Karpas-422 (cell line): Measurements from ENCODE around the gene CACFD1. TPM values are rescaled to one million over a fixed set of nuclear protein-coding genes. Genes with fewer than 3 reads are reported as not detected.

Experiments
- DNase-seq: peaks from one replicate; pipeline ENCODE4 v3.0.0-alpha.2; 2015
- H2AFZ ChIP-seq: fragments of 200-600 bp; sonication (generic); 2 replicates; pipeline ENCODE4 v1.6.1; 2014; ENCODE audit warnings: antibody characterized with exemption, low read length, mixed read lengths
- H3K27ac ChIP-seq: fragments of 200-600 bp; sonication (generic); 2 replicates; pipeline ENCODE4 v1.5.1; 2014; ENCODE audit warnings: mild to moderate bottlenecking, low read length, moderate library complexity
- H3K27me3 ChIP-seq: fragments of 200-600 bp; sonication (generic); 2 replicates; pipeline ENCODE4 v1.6.1; 2014; ENCODE audit warnings: low read length, mixed read lengths
- H3K36me3 ChIP-seq: fragments of 200-600 bp; sonication (generic); 2 replicates; pipeline ENCODE4 v1.6.1; 2014; ENCODE audit warnings: low read length, mixed read lengths; ENCODE audit not compliant: insufficient read depth
- H3K4me1 ChIP-seq: fragments of 200-600 bp; sonication (generic); 2 replicates; pipeline ENCODE4 v1.6.1; 2014; ENCODE audit warnings: mild to moderate bottlenecking, low read length, mixed read lengths
- H3K4me2 ChIP-seq: fragments of 200-600 bp; sonication (generic); 2 replicates; pipeline ENCODE4 v1.6.1; 2014; ENCODE audit warnings: low read length, low read depth, mild to moderate bottlenecking; ENCODE audit not compliant: poor library complexity, severe bottlenecking
- H3K4me3 ChIP-seq: fragments of 200-600 bp; sonication (generic); 2 replicates; pipeline ENCODE4 v1.5.1; 2014; ENCODE audit warnings: mild to moderate bottlenecking, antibody characterized with exemption, low read length, mixed read lengths
- H3K79me2 ChIP-seq: fragments of 200-600 bp; sonication (generic); 2 replicates; pipeline ENCODE4 v1.6.1; 2014; ENCODE audit warnings: mild to moderate bottlenecking, low read length, mixed read lengths
- H3K9ac ChIP-seq: fragments of 200-600 bp; sonication (generic); 2 replicates; pipeline ENCODE4 v1.6.0; 2014; ENCODE audit warnings: low read length
- H3K9me2 ChIP-seq: fragments of 200-600 bp; sonication (generic), shearing (Covaris generic); replicated peaks from 2 replicates; pipeline ENCODE4 v1.6.0; 2014; ENCODE audit warnings: mild to moderate bottlenecking, low read length, moderate library complexity; ENCODE audit not compliant: insufficient read depth
- H3K9me3 ChIP-seq: fragments of 300-700, 200-600 bp; sonication (generic); 2 replicates; pipeline ENCODE4 v1.6.1; 2014; ENCODE audit warnings: low read length, mixed read lengths
- H4K20me1 ChIP-seq: fragments of 200-600 bp; sonication (generic); 2 replicates; pipeline ENCODE4 v1.6.1; 2014; ENCODE audit warnings: mild to moderate bottlenecking, antibody characterized with exemption, low read length, low read depth; ENCODE audit not compliant: insufficient read depth
- total RNA-seq: library from RNA; depleted of rRNA; stranded (reverse); fragments of >200 nt; shearing (Covaris generic); gene quantifications from 2 replicates; pipeline ENCODE4 v1.2.3, GENCODE V29; 2014; ENCODE audit warnings: low replicate concordance

The CACFD1 gene
- total RNA-seq, 1 experiment from 2014 or later = 4.5 TPM

DNA sequence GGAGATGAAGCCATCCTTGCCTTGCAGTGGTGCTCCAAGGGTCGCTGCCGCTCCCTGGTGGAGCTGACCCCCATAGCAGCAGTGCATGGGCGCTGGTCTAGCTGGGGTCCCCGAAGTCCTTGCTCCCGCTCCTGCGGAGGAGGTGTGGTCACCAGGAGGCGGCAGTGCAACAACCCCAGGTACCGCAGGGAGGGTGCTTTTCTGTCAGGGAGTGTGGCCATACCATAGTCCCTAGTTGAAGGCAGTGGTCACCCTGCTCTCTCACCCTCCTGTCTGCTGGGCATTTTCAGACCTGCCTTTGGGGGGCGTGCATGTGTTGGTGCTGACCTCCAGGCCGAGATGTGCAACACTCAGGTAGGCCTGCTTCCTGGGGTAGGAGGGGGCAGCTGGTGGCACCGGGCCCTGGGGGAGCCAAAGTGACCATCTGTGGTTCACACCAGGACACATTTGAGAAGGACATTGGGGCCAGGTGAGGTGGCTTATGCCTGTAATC, 26.4 kb upstream of the CACFD1 start:
- Histone ChIP-seq H3K36me3 (no peaks in the 10 kb centered on the region), H3K27ac (no peak overlapping the region), H3K4me1 (peaks cover 3% of the 10 kb centered on the region), H3K4me2 (no peak overlapping the region), H3K27me3 (no peaks in the 10 kb centered on the region), H3K9me3 (no peaks in the 10 kb centered on the region), H3K9me2 (no peaks in the 10 kb centered on the region), H3K9ac (no peak overlapping the region), H4K20me1 (no peaks in the 10 kb centered on the region), H2AFZ (no peak overlapping the region), H3K4me3 (no peak overlapping the region), H3K79me2 (no peaks in the 10 kb centered on the region)
- no peak for DNase-seq

DNA sequence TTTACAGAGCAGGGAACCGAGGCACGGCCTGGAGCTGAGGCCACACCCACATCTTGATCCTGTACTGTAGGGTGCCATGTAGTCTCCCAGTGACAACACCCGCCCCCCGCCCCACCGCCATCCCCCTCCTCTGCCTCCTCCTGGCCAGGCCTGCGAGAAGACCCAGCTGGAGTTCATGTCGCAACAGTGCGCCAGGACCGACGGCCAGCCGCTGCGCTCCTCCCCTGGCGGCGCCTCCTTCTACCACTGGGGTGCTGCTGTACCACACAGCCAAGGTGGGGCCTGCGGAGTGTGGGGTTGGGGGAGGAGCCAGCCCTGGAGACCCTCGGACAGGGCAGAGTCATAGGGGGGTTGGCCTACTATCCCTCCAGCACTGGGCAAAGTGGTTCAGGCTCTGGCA, 23.1 kb upstream of the CACFD1 start:
- peaks cover 15% of the 10 kb centered on the region for H3K4me1 ChIP-seq
- H3K27me3 ChIP-seq = no peaks in the 10 kb centered on the region
- no peak overlapping the region for H3K9ac ChIP-seq
- no peak overlapping the region for H2AFZ ChIP-seq
- H3K79me2 ChIP-seq = no peaks in the 10 kb centered on the region
- no peak overlapping the region for H3K4me2 ChIP-seq
- no peaks in the 10 kb centered on the region for H4K20me1 ChIP-seq
- H3K4me3 ChIP-seq = no peak overlapping the region
- H3K27ac ChIP-seq = no peak overlapping the region
- H3K36me3 ChIP-seq = no peaks in the 10 kb centered on the region
- no peak for DNase-seq
- H3K9me2 ChIP-seq = no peaks in the 10 kb centered on the region
- no peaks in the 10 kb centered on the region for H3K9me3 ChIP-seq

DNA sequence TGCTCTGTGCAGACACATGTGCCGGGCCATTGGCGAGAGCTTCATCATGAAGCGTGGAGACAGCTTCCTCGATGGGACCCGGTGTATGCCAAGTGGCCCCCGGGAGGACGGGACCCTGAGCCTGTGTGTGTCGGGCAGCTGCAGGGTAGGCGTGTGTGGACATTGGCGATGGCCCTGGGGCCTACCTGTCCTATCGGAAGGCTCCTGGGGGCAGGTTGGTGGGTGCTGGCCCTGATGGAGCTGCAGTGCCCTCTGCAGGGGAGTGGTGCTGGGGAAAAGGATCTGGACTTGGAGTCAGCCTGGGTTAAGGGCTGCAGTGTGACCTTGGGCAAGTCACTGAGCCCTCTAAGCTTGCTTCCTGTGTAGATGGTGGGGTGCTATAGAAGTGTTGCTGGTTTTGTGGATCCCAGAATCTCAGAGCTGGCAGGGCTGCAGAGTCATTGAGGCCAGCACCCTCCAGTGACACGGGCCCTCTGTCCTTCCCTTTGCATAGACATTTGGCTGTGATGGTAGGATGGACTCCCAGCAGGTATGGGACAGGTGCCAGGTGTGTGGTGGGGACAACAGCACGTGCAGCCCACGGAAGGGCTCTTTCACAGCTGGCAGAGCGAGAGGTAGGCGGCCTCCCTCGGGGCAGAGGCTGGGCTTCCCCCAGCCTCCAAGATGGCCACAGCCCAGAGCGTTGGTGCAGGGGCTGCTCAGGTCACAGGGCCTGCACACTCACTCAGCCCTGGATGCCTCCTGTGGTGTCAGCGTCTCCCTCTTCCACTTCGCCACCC, 21.8 kb upstream of the CACFD1 start:
- Histone ChIP-seq H3K9ac (no peak overlapping the region), H3K27me3 (no peaks in the 10 kb centered on the region), H2AFZ (no peak overlapping the region), H3K4me3 (no peak overlapping the region), H3K9me2 (no peaks in the 10 kb centered on the region), H3K27ac (no peak overlapping the region), H3K4me2 (peak overlapping the region; percentile 19), H3K9me3 (no peaks in the 10 kb centered on the region), H3K79me2 (no peaks in the 10 kb centered on the region), H3K36me3 (no peaks in the 10 kb centered on the region), H4K20me1 (no peaks in the 10 kb centered on the region), H3K4me1 (peaks cover 18% of the 10 kb centered on the region)
- peak; percentile 78 for DNase-seq

DNA sequence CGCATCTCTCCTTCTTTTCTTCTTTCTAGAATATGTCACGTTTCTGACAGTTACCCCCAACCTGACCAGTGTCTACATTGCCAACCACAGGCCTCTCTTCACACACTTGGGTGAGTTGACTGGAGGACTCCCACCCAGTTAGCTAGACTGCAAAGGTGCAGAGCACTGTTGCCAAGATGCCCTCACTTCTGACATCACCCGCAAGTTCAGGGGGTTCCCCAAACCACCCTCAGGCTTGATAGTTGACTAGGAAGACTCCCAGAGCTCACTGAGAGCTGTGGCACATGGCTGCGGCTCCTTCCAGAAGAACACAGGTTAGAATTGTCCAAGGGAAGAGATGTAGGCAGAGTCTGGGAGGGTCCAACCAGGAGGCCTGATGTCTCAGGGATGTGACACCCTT, 20.4 kb upstream of the CACFD1 start:
- no peak overlapping the region for H2AFZ ChIP-seq
- no peaks in the 10 kb centered on the region for H3K79me2 ChIP-seq
- H4K20me1 ChIP-seq = no peaks in the 10 kb centered on the region
- peaks cover 18% of the 10 kb centered on the region for H3K4me1 ChIP-seq
- H3K4me2 ChIP-seq = no peak overlapping the region
- H3K9me3 ChIP-seq = no peaks in the 10 kb centered on the region
- H3K4me3 ChIP-seq = no peak overlapping the region
- no peaks in the 10 kb centered on the region for H3K36me3 ChIP-seq
- H3K27me3 ChIP-seq = no peaks in the 10 kb centered on the region
- DNase-seq = no peak
- no peaks in the 10 kb centered on the region for H3K9me2 ChIP-seq
- no peak overlapping the region for H3K27ac ChIP-seq
- no peak overlapping the region for H3K9ac ChIP-seq

DNA sequence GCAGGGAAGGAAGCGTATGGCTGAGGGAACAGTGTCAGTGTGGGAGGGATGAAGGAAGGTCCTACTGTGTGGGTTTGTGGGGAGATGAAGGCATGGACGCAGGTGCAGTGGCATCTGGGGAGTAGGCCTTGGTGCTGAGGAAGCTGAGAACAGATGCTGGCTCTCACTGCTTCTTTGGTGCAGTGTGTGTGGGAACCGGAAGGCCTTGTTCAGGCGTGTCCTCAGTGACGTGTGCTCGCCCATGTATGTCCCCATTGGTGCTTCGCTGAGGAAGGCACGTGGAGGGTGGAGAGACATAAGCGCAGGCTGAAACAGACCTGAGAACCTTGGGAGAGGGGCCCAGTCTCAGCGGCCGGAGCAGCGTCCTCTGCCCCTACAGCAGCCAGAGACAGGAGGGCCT, 18.9 kb upstream of the CACFD1 start:
- Histone ChIP-seq H4K20me1 (no peaks in the 10 kb centered on the region), H3K27me3 (no peaks in the 10 kb centered on the region), H3K36me3 (no peaks in the 10 kb centered on the region), H3K27ac (no peak overlapping the region), H3K4me1 (peaks cover 18% of the 10 kb centered on the region), H2AFZ (no peak overlapping the region), H3K9me3 (no peaks in the 10 kb centered on the region), H3K4me3 (no peak overlapping the region), H3K4me2 (no peak overlapping the region), H3K9ac (peak overlapping the region; percentile 26; the same call in 1 of the 2 replicates), H3K79me2 (no peaks in the 10 kb centered on the region), H3K9me2 (no peaks in the 10 kb centered on the region)
- DNase-seq = peak; percentile 74

DNA sequence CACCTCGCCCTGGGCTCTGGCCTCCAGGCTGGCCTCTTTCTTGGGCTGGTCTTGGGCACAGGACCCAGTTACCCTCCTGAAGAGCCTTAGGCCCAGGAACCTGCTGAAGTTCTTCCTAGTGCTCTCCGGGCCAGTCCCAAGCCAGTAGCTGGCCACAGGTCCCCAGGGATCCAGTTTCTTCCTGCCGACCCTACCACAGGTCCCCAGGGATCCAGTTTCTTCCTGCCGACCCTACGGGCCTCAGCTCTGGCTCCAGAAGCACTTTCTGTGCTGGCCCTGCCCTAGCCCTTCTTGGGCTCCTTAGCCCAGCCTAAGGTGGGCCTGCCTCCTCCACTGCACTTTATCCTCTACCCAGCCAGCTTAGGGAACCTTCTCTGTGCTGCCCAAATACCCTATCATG, 18.2 kb upstream of the CACFD1 start:
- Histone ChIP-seq H3K79me2 (no peaks in the 10 kb centered on the region), H3K9me3 (no peaks in the 10 kb centered on the region), H2AFZ (no peak overlapping the region), H3K4me2 (no peak overlapping the region), H4K20me1 (no peaks in the 10 kb centered on the region), H3K4me3 (no peak overlapping the region), H3K9me2 (no peaks in the 10 kb centered on the region), H3K4me1 (peaks cover 18% of the 10 kb centered on the region), H3K27me3 (no peaks in the 10 kb centered on the region), H3K9ac (no peak overlapping the region), H3K27ac (no peak overlapping the region), H3K36me3 (no peaks in the 10 kb centered on the region)
- no peak for DNase-seq

DNA sequence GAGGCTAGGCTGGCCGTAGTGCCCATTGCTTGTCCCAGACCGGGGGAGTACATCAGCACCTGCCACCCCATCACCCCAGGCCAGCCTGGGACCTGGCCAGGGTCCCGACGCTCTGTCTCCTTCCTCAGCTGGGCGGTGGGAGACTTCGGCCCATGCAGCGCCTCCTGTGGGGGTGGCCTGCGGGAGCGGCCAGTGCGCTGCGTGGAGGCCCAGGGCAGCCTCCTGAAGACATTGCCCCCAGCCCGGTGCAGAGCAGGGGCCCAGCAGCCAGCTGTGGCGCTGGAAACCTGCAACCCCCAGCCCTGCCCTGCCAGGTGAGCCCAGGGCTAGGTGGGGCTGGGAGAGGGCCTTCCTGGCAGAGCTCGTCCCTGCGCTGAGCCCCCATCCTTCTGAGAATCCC, 16.5 kb upstream of the CACFD1 start:
- peaks cover 14% of the 10 kb centered on the region for H3K4me1 ChIP-seq
- no peak overlapping the region for H3K4me2 ChIP-seq
- H3K36me3 ChIP-seq = no peaks in the 10 kb centered on the region
- H3K9me3 ChIP-seq = no peaks in the 10 kb centered on the region
- H3K27me3 ChIP-seq = no peaks in the 10 kb centered on the region
- H3K9me2 ChIP-seq = no peaks in the 10 kb centered on the region
- H4K20me1 ChIP-seq = no peaks in the 10 kb centered on the region
- no peaks in the 10 kb centered on the region for H3K79me2 ChIP-seq
- H3K4me3 ChIP-seq = no peak overlapping the region
- H3K9ac ChIP-seq = no peak overlapping the region
- no peak overlapping the region for H3K27ac ChIP-seq
- DNase-seq = no peak
- H2AFZ ChIP-seq = no peak overlapping the region

DNA sequence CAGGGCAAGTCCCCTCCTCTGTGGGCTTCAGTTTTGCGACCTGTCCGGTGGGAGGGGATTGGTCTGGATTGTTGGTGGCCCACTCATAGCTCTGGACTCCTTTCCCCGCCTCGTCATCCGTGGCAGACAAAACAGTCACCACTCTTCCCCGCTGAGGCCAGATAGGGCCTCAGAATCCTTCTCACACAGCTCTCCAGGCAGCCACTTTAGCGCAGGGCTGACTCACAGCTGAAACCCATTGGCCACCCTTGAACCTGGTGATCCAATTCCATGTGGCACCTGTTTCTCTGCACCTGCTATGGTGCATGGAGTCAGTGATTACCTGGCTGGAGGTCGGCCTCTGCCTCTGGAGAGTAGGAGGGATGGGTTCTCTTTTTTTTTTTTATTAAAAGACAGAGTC, 15.8 kb upstream of the CACFD1 start:
- H4K20me1 ChIP-seq = no peaks in the 10 kb centered on the region
- no peak for DNase-seq

More for the DNA sequence above, 15.8 kb upstream of the CACFD1 start:
- no peaks in the 10 kb centered on the region for H3K9me2 ChIP-seq
- no peaks in the 10 kb centered on the region for H3K9me3 ChIP-seq
- H3K4me3 ChIP-seq = no peak overlapping the region
- no peaks in the 10 kb centered on the region for H3K27me3 ChIP-seq
- H3K27ac ChIP-seq = no peak overlapping the region
- no peak overlapping the region for H3K9ac ChIP-seq
- no peak overlapping the region for H3K4me2 ChIP-seq
- peaks cover 14% of the 10 kb centered on the region for H3K4me1 ChIP-seq
- no peaks in the 10 kb centered on the region for H3K36me3 ChIP-seq
- H3K79me2 ChIP-seq = no peaks in the 10 kb centered on the region
- no peak overlapping the region for H2AFZ ChIP-seq
